ENCODE measurements around the gene S100P.

DNA sequence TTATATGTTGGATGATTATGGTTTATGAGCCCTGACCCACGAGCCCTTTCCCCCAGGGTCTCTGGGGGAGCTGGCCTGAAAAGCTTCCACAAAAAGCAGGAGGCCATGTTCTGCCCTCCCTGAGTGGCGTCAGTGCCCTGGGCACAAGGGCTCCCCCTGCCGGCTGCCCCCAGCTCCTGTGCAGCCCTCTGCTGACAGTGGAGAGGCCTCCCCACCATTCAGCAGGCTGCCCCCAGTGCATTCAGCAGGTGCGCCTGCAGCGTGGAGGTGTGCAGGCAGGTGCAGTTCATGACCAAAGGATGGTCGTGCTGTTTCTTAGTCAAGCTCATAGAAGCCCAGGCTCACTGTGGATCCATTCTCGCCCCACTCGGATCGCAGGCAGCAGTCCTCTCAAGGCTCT is 12.5 kb upstream of the S100P start:
- TF ChIP-seq CTCF (IDR thresholded peaks at IDR 0.05): no peak
- TF ChIP-seq EP300 (IDR thresholded peaks at IDR 0.05): no peak
- no peak for TF ChIP-seq POLR2AphosphoS5 (IDR thresholded peaks at IDR 0.05)

Measured in gastroesophageal sphincter (tissue), 3 donors.